ELF-1 (cell line): ENCODE data around the gene GAK.
"Not testable (repeated sequence)": the region's sequence is repeated elsewhere in the genome, so short reads cannot be mapped to it uniquely, and the experiment has no call there.

Experiments used
- DNase-seq: peaks from one replicate; pipeline ENCODE4 v3.0.0-alpha.2; 2016; ENCODE audit warnings: low read depth, low spot score

Gene GAK

GRCh38 chr4:926538-926937 lies 5.6 kb downstream of the GAK start:
- DNase-seq = peak; percentile 65

GRCh38 chr4:925771-926500 lies 6.2 kb downstream of the GAK start:
- no peak for DNase-seq

- no peak for DNase-seq
Observed at GRCh38 chr4:925171-925570, 6.9 kb downstream of the GAK start.

- peak; percentile 58 for DNase-seq
Observed at GRCh38 chr4:924107-925096, 7.7 kb downstream of the GAK start.

- no peak for DNase-seq
Observed at GRCh38 chr4:921830-922331, 10.2 kb downstream of the GAK start.

- not testable (repeated sequence) for DNase-seq
Observed at GRCh38 chr4:919004-919680, 13.0 kb downstream of the GAK start.

GRCh38 chr4:918591-918990 lies 13.5 kb downstream of the GAK start:
- not testable (repeated sequence) for DNase-seq

- no peak for DNase-seq
Observed at GRCh38 chr4:917992-918391, 14.1 kb downstream of the GAK start.

- no peak for DNase-seq
Observed at GRCh38 chr4:917466-917865, 14.7 kb downstream of the GAK start.

- DNase-seq = no peak
Observed at GRCh38 chr4:915595-915994, 16.5 kb downstream of the GAK start.

GRCh38 chr4:915041-915474 lies 17.1 kb downstream of the GAK start:
- DNase-seq = no peak

GRCh38 chr4:914531-914930 lies 17.6 kb downstream of the GAK start:
- no peak for DNase-seq

GRCh38 chr4:913280-913618 lies 18.9 kb downstream of the GAK start:
- DNase-seq = no peak

GRCh38 chr4:912548-913279 lies 19.4 kb downstream of the GAK start:
- no peak for DNase-seq

GRCh38 chr4:911871-912490 lies 20.1 kb downstream of the GAK start:
- DNase-seq = no peak

GRCh38 chr4:911221-911751 lies 20.8 kb downstream of the GAK start:
- DNase-seq = no peak

- no peak for DNase-seq
Observed at GRCh38 chr4:910366-911091, 21.6 kb downstream of the GAK start.

GRCh38 chr4:909821-910220 lies 22.3 kb downstream of the GAK start:
- DNase-seq = no peak

- no peak for DNase-seq
Observed at GRCh38 chr4:909131-909571, 23.0 kb downstream of the GAK start.
